ENCODE measurements around the gene CABP4.

CABP4 gene

GRCh38 chr11:67497656-67498291, 42.6 kb downstream of the CABP4 start:
- TF ChIP-seq ZFX (IDR thresholded peaks at IDR 0.05; ENCODE audit: borderline replicate concordance), result no peak
- no peak for TF ChIP-seq CTCF (IDR thresholded peaks at IDR 0.05)
- no peak overlapping the region for H3K27ac ChIP-seq

- no peak overlapping the region for H3K27ac ChIP-seq
- TF ChIP-seq CTCF (IDR thresholded peaks at IDR 0.05), result no peak
- no peak for TF ChIP-seq ZFX (IDR thresholded peaks at IDR 0.05; ENCODE audit: borderline replicate concordance)
Observed at GRCh38 chr11:67498544-67498972, 43.4 kb downstream of the CABP4 start.

- TF ChIP-seq ZFX (IDR thresholded peaks at IDR 0.05; ENCODE audit: borderline replicate concordance), result no peak
- TF ChIP-seq CTCF (IDR thresholded peaks at IDR 0.05), result no peak
- no peak overlapping the region for H3K27ac ChIP-seq
Observed at GRCh38 chr11:67499808-67500483, 44.8 kb downstream of the CABP4 start.

GRCh38 chr11:67500484-67500821, 45.3 kb downstream of the CABP4 start:
- H3K27ac ChIP-seq, result no peak overlapping the region
- TF ChIP-seq CTCF (IDR thresholded peaks at IDR 0.05) (no peak), ZFX (IDR thresholded peaks at IDR 0.05; ENCODE audit: borderline replicate concordance) (no peak)

GRCh38 chr11:67500831-67501715, 45.9 kb downstream of the CABP4 start:
- H3K27ac ChIP-seq, result no peak overlapping the region
- TF ChIP-seq ZFX (IDR thresholded peaks at IDR 0.05; ENCODE audit: borderline replicate concordance), result no peak
- TF ChIP-seq CTCF (IDR thresholded peaks at IDR 0.05), result no peak

- TF ChIP-seq CTCF (IDR thresholded peaks at IDR 0.05) (no peak), ZFX (IDR thresholded peaks at IDR 0.05; ENCODE audit: borderline replicate concordance) (no peak)
- no peak overlapping the region for H3K27ac ChIP-seq
Observed at GRCh38 chr11:67501854-67502253, 46.7 kb downstream of the CABP4 start.
